ENCODE results near the gene PHC3.

The PHC3 gene

DNA sequence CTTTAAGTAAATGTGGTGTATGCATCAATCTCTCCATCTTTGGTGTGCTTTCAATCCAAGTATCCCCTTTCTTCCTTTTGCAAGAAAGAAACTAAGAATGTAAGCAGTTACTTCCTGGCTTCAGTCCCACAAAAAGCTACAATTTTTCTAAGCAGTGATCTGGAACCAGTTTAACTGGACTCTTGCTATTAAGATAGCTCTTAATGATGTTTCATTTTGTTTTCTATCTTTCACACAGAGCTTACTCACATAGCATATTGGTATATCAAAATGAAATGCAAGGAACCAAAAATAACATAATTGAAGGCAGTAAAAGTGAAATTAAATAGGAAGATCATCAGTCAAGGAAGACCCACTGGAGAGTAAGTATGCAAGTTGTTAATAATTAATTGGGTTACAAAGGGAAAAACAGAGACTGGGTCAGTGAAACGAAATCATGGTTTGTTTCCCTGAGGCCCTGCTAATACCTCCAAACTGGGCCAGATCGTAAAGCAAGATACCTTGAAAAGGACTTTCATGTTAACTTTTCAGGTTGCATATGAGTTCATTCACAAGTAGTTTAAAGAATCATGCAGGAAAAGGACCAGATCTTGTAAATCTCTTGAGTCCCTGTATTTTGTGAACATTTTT is 101.9 kb downstream of the PHC3 start:
- no peak for TF ChIP-seq TAF1 (IDR thresholded peaks at IDR 0.05; ENCODE audit: borderline replicate concordance, insufficient read depth, low read length)
- TF ChIP-seq, protein P1, sequence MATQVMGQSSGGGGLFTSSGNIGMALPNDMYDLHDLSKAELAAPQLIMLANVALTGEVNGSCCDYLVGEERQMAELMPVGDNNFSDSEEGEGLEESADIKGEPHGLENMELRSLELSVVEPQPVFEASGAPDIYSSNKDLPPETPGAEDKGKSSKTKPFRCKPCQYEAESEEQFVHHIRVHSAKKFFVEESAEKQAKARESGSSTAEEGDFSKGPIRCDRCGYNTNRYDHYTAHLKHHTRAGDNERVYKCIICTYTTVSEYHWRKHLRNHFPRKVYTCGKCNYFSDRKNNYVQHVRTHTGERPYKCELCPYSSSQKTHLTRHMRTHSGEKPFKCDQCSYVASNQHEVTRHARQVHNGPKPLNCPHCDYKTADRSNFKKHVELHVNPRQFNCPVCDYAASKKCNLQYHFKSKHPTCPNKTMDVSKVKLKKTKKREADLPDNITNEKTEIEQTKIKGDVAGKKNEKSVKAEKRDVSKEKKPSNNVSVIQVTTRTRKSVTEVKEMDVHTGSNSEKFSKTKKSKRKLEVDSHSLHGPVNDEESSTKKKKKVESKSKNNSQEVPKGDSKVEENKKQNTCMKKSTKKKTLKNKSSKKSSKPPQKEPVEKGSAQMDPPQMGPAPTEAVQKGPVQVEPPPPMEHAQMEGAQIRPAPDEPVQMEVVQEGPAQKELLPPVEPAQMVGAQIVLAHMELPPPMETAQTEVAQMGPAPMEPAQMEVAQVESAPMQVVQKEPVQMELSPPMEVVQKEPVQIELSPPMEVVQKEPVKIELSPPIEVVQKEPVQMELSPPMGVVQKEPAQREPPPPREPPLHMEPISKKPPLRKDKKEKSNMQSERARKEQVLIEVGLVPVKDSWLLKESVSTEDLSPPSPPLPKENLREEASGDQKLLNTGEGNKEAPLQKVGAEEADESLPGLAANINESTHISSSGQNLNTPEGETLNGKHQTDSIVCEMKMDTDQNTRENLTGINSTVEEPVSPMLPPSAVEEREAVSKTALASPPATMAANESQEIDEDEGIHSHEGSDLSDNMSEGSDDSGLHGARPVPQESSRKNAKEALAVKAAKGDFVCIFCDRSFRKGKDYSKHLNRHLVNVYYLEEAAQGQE (IDR thresholded peaks at IDR 0.05; ENCODE audit: insufficient read depth in 1 of 2, low read depth in 2 of 2, low read length in 2 of 2) = no peak
- no peak for TF ChIP-seq POLR2AphosphoS5 (IDR thresholded peaks at IDR 0.05; ENCODE audit: low read depth, low read length)
- TF ChIP-seq SIN3A (IDR thresholded peaks at IDR 0.05; ENCODE audit: borderline replicate concordance, insufficient read depth, low read length) = no peak
- TF ChIP-seq FOXP2 (optimal IDR thresholded peaks at IDR 0.05; ENCODE audit: borderline replicate concordance, extremely low read depth, extremely low read length, insufficient read depth) = no peak

DNA sequence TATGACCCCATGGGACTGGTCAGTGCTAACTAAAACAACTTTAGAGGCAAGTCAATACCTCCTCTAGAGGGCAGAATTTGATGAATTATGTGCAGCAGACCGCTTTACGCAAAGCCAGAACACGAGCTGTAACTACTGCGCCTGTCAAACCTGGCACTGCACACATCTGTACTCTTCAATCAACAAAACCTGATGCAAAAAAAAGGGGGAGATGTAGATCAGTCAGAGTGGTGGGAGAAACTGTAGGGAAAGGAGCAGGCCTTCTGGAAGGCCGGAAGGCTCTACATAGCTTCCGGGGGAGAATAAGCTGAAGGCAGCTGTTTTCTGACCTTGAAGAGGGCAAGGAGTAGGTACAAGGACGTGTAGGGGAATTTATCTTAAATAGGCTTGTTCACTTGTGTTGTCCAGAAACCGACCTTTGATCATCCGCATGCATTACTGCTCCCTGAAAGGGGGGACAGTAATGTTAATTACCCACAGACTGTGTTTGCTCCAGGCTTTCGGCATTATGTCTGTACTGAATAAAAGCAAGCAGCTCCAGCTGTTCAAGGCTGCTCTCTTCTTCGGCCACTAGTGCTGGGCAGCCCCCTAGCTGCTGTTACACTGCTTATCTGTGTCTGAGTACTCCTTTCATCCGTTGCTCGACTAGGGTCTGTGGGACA is 102.8 kb downstream of the PHC3 start:
- no peak for TF ChIP-seq FOXP2 (optimal IDR thresholded peaks at IDR 0.05; ENCODE audit: borderline replicate concordance, extremely low read depth, extremely low read length, insufficient read depth)
- TF ChIP-seq, protein P1 (IDR thresholded peaks at IDR 0.05; ENCODE audit: insufficient read depth in 1 of 2, low read depth in 2 of 2, low read length in 2 of 2) = no peak
- TF ChIP-seq SIN3A (IDR thresholded peaks at IDR 0.05; ENCODE audit: borderline replicate concordance, insufficient read depth, low read length) = no peak
- no peak for TF ChIP-seq TAF1 (IDR thresholded peaks at IDR 0.05; ENCODE audit: borderline replicate concordance, insufficient read depth, low read length)
- no peak for TF ChIP-seq POLR2AphosphoS5 (IDR thresholded peaks at IDR 0.05; ENCODE audit: low read depth, low read length)

DNA sequence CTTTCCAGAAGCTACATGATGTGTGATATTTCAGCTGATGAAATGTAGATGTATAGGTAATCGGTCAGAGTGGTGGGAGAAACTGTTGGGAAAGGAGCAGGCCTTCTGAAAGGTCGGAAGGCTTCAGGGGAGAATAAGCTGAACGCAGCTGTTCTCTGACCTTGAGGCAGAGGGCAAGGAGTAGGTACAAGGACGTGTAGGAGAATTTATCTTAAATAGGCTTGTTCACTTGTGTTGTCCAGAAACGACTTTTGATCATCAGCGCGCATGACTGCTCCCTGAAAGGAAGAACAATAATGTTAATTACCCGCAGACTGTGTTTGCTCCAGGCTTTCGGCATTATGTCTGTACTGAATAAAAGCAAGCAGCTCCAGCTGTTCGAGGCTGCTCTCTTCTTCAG is 104.2 kb downstream of the PHC3 start:
- TF ChIP-seq TAF1 (IDR thresholded peaks at IDR 0.05; ENCODE audit: borderline replicate concordance, insufficient read depth, low read length) = no peak
- TF ChIP-seq SIN3A (IDR thresholded peaks at IDR 0.05; ENCODE audit: borderline replicate concordance, insufficient read depth, low read length) = no peak
- TF ChIP-seq, protein P1 (IDR thresholded peaks at IDR 0.05; ENCODE audit: insufficient read depth in 1 of 2, low read depth in 2 of 2, low read length in 2 of 2) = no peak
- TF ChIP-seq FOXP2 (optimal IDR thresholded peaks at IDR 0.05; ENCODE audit: borderline replicate concordance, extremely low read depth, extremely low read length, insufficient read depth) = no peak
- TF ChIP-seq POLR2AphosphoS5 (IDR thresholded peaks at IDR 0.05; ENCODE audit: low read depth, low read length) = no peak

DNA sequence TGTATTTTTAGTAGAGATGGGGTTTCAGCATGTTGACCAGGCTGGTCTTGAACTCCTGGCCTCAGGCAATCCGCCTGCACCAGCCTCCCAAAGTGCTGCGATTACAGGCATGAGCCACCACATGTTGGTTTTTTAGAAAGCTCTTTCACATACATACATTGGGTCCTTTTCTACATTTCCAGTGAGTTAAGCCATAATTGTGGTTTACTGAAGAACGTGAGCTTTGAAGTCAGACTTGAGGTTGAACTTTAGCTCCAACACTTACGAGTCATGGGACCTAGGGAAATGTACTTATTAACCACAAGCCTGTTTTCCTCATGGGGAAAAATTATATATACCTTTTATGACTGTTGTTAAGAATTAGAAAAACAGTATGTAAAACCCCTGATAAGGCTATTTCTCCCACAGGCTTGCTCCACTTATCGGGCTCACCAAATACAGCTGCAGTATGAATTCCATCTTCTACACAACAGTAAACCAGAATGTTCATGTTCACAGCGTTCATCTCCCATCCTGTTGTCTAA is 104.8 kb downstream of the PHC3 start:
- TF ChIP-seq SIN3A (IDR thresholded peaks at IDR 0.05; ENCODE audit: borderline replicate concordance, insufficient read depth, low read length) (no peak), TAF1 (IDR thresholded peaks at IDR 0.05; ENCODE audit: borderline replicate concordance, insufficient read depth, low read length) (no peak), POLR2AphosphoS5 (IDR thresholded peaks at IDR 0.05; ENCODE audit: low read depth, low read length) (no peak), FOXP2 (optimal IDR thresholded peaks at IDR 0.05; ENCODE audit: borderline replicate concordance, extremely low read depth, extremely low read length, insufficient read depth) (no peak)
- TF ChIP-seq, protein P1 (IDR thresholded peaks at IDR 0.05; ENCODE audit: insufficient read depth in 1 of 2, low read depth in 2 of 2, low read length in 2 of 2) = no peak
